Measurements from ENCODE around the gene NBPF4.

NBPF4 gene

GRCh38 chr1:108190001-108190634, 53.8 kb downstream of the NBPF4 start:
- no peak overlapping the region for H2AFZ ChIP-seq
- H3K4me1 ChIP-seq, result no peaks in the 10 kb centered on the region
- no peak overlapping the region for H3K9ac ChIP-seq
- no peaks in the 10 kb centered on the region for H3K9me3 ChIP-seq (ENCODE audit: control insufficient read depth, low read length)
- no peak overlapping the region for H3K27ac ChIP-seq
- no peak overlapping the region for H3K4me2 ChIP-seq (ENCODE audit: low read length)
- TF ChIP-seq CTCF (IDR thresholded peaks at IDR 0.05), result no peak
- H3K27me3 ChIP-seq (ENCODE audit: control insufficient read depth, insufficient read depth, low read length), result no peaks in the 10 kb centered on the region
- H3K4me3 ChIP-seq (ENCODE audit: low read depth, low read length), result no peak overlapping the region
- no peaks in the 10 kb centered on the region for H3K79me2 ChIP-seq
- H3K36me3 ChIP-seq (ENCODE audit: control insufficient read depth, insufficient read depth, low read length), result no peaks in the 10 kb centered on the region

- Histone ChIP-seq H3K9me3 (ENCODE audit: control insufficient read depth, low read length) (no peaks in the 10 kb centered on the region), H3K4me2 (ENCODE audit: low read length) (no peak overlapping the region), H2AFZ (no peak overlapping the region), H3K36me3 (ENCODE audit: control insufficient read depth, insufficient read depth, low read length) (no peaks in the 10 kb centered on the region), H3K4me3 (ENCODE audit: low read depth, low read length) (no peak overlapping the region), H3K9ac (no peak overlapping the region), H3K4me1 (no peaks in the 10 kb centered on the region), H3K27ac (no peak overlapping the region), H3K27me3 (ENCODE audit: control insufficient read depth, insufficient read depth, low read length) (no peaks in the 10 kb centered on the region), H3K79me2 (no peaks in the 10 kb centered on the region)
- TF ChIP-seq CTCF (IDR thresholded peaks at IDR 0.05), result no peak
Observed at GRCh38 chr1:108188801-108189200, 55.1 kb downstream of the NBPF4 start.

GRCh38 chr1:108182959-108183700, 60.7 kb downstream of the NBPF4 start:
- no peak overlapping the region for H2AFZ ChIP-seq
- peaks cover 2% of the 10 kb centered on the region for H3K79me2 ChIP-seq
- H3K27ac ChIP-seq, result peak overlapping the region; percentile 72
- H3K4me3 ChIP-seq (ENCODE audit: low read depth, low read length), result no peak overlapping the region
- H3K27me3 ChIP-seq (ENCODE audit: control insufficient read depth, insufficient read depth, low read length), result no peaks in the 10 kb centered on the region
- no peaks in the 10 kb centered on the region for H3K9me3 ChIP-seq (ENCODE audit: control insufficient read depth, low read length)
- no peaks in the 10 kb centered on the region for H3K36me3 ChIP-seq (ENCODE audit: control insufficient read depth, insufficient read depth, low read length)
- H3K9ac ChIP-seq, result no peak overlapping the region
- H3K4me2 ChIP-seq (ENCODE audit: low read length), result no peak overlapping the region
- H3K4me1 ChIP-seq, result no peaks in the 10 kb centered on the region
- no peak for TF ChIP-seq CTCF (IDR thresholded peaks at IDR 0.05)

GRCh38 chr1:108179018-108179417, 64.9 kb downstream of the NBPF4 start:
- no peaks in the 10 kb centered on the region for H3K36me3 ChIP-seq (ENCODE audit: control insufficient read depth, insufficient read depth, low read length)
- no peak overlapping the region for H2AFZ ChIP-seq
- no peak for TF ChIP-seq CTCF (IDR thresholded peaks at IDR 0.05)
- H3K9me3 ChIP-seq (ENCODE audit: control insufficient read depth, low read length), result no peaks in the 10 kb centered on the region
- H3K27me3 ChIP-seq (ENCODE audit: control insufficient read depth, insufficient read depth, low read length), result no peaks in the 10 kb centered on the region
- no peak overlapping the region for H3K4me3 ChIP-seq (ENCODE audit: low read depth, low read length)
- peaks cover 6% of the 10 kb centered on the region for H3K79me2 ChIP-seq
- H3K4me1 ChIP-seq, result no peaks in the 10 kb centered on the region
- H3K4me2 ChIP-seq (ENCODE audit: low read length), result no peak overlapping the region
- H3K27ac ChIP-seq, result no peak overlapping the region
- no peak overlapping the region for H3K9ac ChIP-seq
